HFFc6 (cell line): ENCODE measurements around the gene CAB39. TPM values are rescaled to one million over a fixed set of nuclear protein-coding genes. Genes with fewer than 3 reads are reported as not detected.

ENCODE experiments used
- DNase-seq: peaks from one replicate; pipeline ENCODE4 v3.0.0-alpha.2; 2018
- H3K27ac Mint-ChIP-seq: 2 replicates; pipeline ENCODE4 v1.8.0; 2020; ENCODE audit warnings: mild to moderate bottlenecking, mixed read lengths
- H3K27me3 Mint-ChIP-seq: 2 replicates; pipeline ENCODE4 v1.8.0; 2021; ENCODE audit warnings: mild to moderate bottlenecking, moderate library complexity, mixed read lengths; ENCODE audit not compliant: insufficient read depth
- H3K36me3 Mint-ChIP-seq: 2 replicates; pipeline ENCODE4 v1.8.0; 2021; ENCODE audit warnings: low read depth, mixed read lengths
- H3K4me1 Mint-ChIP-seq: 2 replicates; pipeline ENCODE4 v1.8.0; 2020; ENCODE audit warnings: low read depth, mixed read lengths
- H3K4me3 Mint-ChIP-seq: 2 replicates; pipeline ENCODE4 v1.8.0; 2020; ENCODE audit warnings: mild to moderate bottlenecking, moderate library complexity, mixed read lengths
- H3K9me3 Mint-ChIP-seq: 2 replicates; pipeline ENCODE4 v1.8.0; 2020; ENCODE audit warnings: mild to moderate bottlenecking, mixed read lengths
- CTCF ChIP-seq: fragments of 200-600 bp; sonication (generic); IDR thresholded peaks from 2 replicates; pipeline ENCODE4 v1.5.0; 2021; ENCODE audit warnings: antibody characterized with exemption, mild to moderate bottlenecking
- total RNA-seq, 6 experiments: library from RNA; stranded (reverse); fragmentation: NEBNext Ultra II Directional; extraction: Animal tissue kit (Norgen Biotek cat#: 25700); gene quantifications; 2 replicates in 1 of 6; 3 replicates in 5 of 6; pipeline ENCODE4 v1.2.3, GENCODE V29; 2021

Gene CAB39
- total RNA-seq, 6 experiments from 2014 or later, result 50.5 to 60.5 (median 55.4) TPM

GRCh38 chr2:230738924-230739323 is 26.3 kb downstream of the CAB39 start:
- Mint-ChIP-seq H3K4me1 (peaks cover 44% of the 10 kb centered on the region), H3K27me3 (no peaks in the 10 kb centered on the region; the same call in 1 of the 2 replicates), H3K27ac (no peak overlapping the region), H3K36me3 (peaks cover 34% of the 10 kb centered on the region), H3K4me3 (no peak overlapping the region), H3K9me3 (no peaks in the 10 kb centered on the region)
- no peak for DNase-seq
- no peak for TF ChIP-seq CTCF

GRCh38 chr2:230739961-230740360 is 27.3 kb downstream of the CAB39 start:
- peaks cover 43% of the 10 kb centered on the region for H3K4me1 Mint-ChIP-seq
- no peaks in the 10 kb centered on the region for H3K27me3 Mint-ChIP-seq
- H3K27ac Mint-ChIP-seq, result no peak overlapping the region; the same call in 1 of the 2 replicates
- H3K36me3 Mint-ChIP-seq, result peaks cover 36% of the 10 kb centered on the region
- H3K4me3 Mint-ChIP-seq, result no peak overlapping the region
- DNase-seq, result no peak
- TF ChIP-seq CTCF, result no peak
- H3K9me3 Mint-ChIP-seq, result no peaks in the 10 kb centered on the region

GRCh38 chr2:230742781-230743180 is 30.1 kb downstream of the CAB39 start:
- peaks cover 55% of the 10 kb centered on the region for H3K36me3 Mint-ChIP-seq
- no peak overlapping the region for H3K4me3 Mint-ChIP-seq
- peaks cover 3% of the 10 kb centered on the region for H3K27me3 Mint-ChIP-seq
- no peaks in the 10 kb centered on the region for H3K9me3 Mint-ChIP-seq
- H3K4me1 Mint-ChIP-seq, result peaks cover 42% of the 10 kb centered on the region
- H3K27ac Mint-ChIP-seq, result no peak overlapping the region
- DNase-seq, result no peak
- no peak for TF ChIP-seq CTCF

GRCh38 chr2:230746213-230746612 is 33.6 kb downstream of the CAB39 start:
- no peak overlapping the region for H3K4me3 Mint-ChIP-seq
- no peak for TF ChIP-seq CTCF
- H3K4me1 Mint-ChIP-seq, result peaks cover 58% of the 10 kb centered on the region
- DNase-seq, result no peak
- peaks cover 3% of the 10 kb centered on the region for H3K27me3 Mint-ChIP-seq
- peaks cover 45% of the 10 kb centered on the region for H3K36me3 Mint-ChIP-seq
- H3K9me3 Mint-ChIP-seq, result no peaks in the 10 kb centered on the region
- no peak overlapping the region for H3K27ac Mint-ChIP-seq

GRCh38 chr2:230748087-230748486 is 35.4 kb downstream of the CAB39 start:
- H3K27ac Mint-ChIP-seq, result no peak overlapping the region
- TF ChIP-seq CTCF, result no peak

GRCh38 chr2:230749111-230749510 is 36.5 kb downstream of the CAB39 start:
- no peak for TF ChIP-seq CTCF

More at GRCh38 chr2:230748087-230748486, 35.4 kb downstream of the CAB39 start:
- no peak overlapping the region for H3K4me3 Mint-ChIP-seq
- peaks cover 45% of the 10 kb centered on the region for H3K36me3 Mint-ChIP-seq
- H3K27me3 Mint-ChIP-seq, result peaks cover 3% of the 10 kb centered on the region
- no peak for DNase-seq
- H3K4me1 Mint-ChIP-seq, result peaks cover 62% of the 10 kb centered on the region
- no peaks in the 10 kb centered on the region for H3K9me3 Mint-ChIP-seq

More at GRCh38 chr2:230749111-230749510, 36.5 kb downstream of the CAB39 start:
- Mint-ChIP-seq H3K27ac (no peak overlapping the region), H3K27me3 (peaks cover 3% of the 10 kb centered on the region), H3K4me1 (peaks cover 61% of the 10 kb centered on the region), H3K4me3 (no peak overlapping the region), H3K36me3 (peaks cover 41% of the 10 kb centered on the region), H3K9me3 (no peaks in the 10 kb centered on the region)
- peak; percentile 4 for DNase-seq
